ENCODE data around the gene TOP1. TPM values are rescaled to one million over a fixed set of nuclear protein-coding genes. Genes with fewer than 3 reads are reported as not detected.

Gene TOP1
- polyA plus RNA-seq, 1 of the 3 experiments (the other 2 are of a cell fraction) = 11.9 TPM

DNA sequence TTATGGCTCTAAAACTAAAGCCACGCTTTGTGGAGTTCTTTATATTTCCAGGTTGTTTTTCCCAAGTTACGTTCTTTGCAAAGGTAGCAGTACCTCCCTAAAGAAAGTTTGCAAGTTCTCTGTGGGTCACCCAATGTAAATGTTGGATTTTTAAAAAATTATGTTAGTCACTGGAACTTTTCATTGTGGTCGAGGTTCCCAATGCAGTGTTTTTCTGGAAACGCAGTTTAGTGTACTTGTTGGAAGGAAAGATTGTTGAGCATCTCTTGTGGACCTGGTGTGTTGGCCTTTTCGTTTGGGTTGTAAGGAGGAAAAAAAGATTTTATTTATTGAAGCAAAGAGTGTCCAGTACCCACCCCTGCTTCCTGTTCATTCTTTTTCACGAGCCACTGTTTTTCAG is 1.4 kb downstream of the TOP1 start:
- no peak for TF ChIP-seq TAF1 (IDR thresholded peaks at IDR 0.05; ENCODE audit: borderline replicate concordance, low read depth, low read length)
- TF ChIP-seq, protein P1, sequence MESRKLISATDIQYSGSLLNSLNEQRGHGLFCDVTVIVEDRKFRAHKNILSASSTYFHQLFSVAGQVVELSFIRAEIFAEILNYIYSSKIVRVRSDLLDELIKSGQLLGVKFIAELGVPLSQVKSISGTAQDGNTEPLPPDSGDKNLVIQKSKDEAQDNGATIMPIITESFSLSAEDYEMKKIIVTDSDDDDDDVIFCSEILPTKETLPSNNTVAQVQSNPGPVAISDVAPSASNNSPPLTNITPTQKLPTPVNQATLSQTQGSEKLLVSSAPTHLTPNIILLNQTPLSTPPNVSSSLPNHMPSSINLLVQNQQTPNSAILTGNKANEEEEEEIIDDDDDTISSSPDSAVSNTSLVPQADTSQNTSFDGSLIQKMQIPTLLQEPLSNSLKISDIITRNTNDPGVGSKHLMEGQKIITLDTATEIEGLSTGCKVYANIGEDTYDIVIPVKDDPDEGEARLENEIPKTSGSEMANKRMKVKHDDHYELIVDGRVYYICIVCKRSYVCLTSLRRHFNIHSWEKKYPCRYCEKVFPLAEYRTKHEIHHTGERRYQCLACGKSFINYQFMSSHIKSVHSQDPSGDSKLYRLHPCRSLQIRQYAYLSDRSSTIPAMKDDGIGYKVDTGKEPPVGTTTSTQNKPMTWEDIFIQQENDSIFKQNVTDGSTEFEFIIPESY (IDR thresholded peaks at IDR 0.05; ENCODE audit: borderline replicate concordance, low read depth) = no peak
- TF ChIP-seq FOXJ3 (CRISPR knock-in tag; IDR thresholded peaks at IDR 0.05) = no peak
- TF ChIP-seq RFX5 (IDR thresholded peaks at IDR 0.05; ENCODE audit: low read length) = no peak
- TF ChIP-seq, protein P2, sequence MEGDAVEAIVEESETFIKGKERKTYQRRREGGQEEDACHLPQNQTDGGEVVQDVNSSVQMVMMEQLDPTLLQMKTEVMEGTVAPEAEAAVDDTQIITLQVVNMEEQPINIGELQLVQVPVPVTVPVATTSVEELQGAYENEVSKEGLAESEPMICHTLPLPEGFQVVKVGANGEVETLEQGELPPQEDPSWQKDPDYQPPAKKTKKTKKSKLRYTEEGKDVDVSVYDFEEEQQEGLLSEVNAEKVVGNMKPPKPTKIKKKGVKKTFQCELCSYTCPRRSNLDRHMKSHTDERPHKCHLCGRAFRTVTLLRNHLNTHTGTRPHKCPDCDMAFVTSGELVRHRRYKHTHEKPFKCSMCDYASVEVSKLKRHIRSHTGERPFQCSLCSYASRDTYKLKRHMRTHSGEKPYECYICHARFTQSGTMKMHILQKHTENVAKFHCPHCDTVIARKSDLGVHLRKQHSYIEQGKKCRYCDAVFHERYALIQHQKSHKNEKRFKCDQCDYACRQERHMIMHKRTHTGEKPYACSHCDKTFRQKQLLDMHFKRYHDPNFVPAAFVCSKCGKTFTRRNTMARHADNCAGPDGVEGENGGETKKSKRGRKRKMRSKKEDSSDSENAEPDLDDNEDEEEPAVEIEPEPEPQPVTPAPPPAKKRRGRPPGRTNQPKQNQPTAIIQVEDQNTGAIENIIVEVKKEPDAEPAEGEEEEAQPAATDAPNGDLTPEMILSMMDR (IDR thresholded peaks at IDR 0.05) = no peak
- TF ChIP-seq EZH2phosphoT487 (IDR thresholded peaks at IDR 0.05; ENCODE audit: borderline replicate concordance, low read depth) = no peak
- TF ChIP-seq JUND (IDR thresholded peaks at IDR 0.05) = no peak
- TF ChIP-seq TCF12 (IDR thresholded peaks at IDR 0.05) = no peak
- TF ChIP-seq GATA2 (CRISPR knock-in tag; IDR thresholded peaks at IDR 0.05) = no peak
- TF ChIP-seq NFIC (IDR thresholded peaks at IDR 0.05; ENCODE audit: borderline replicate concordance) = no peak
- no peak for TF ChIP-seq RXRA (IDR thresholded peaks at IDR 0.05; ENCODE audit: borderline replicate concordance, low read depth)
- TF ChIP-seq ELF1 (IDR thresholded peaks at IDR 0.05) = no peak
- no peak for TF ChIP-seq YY1 (IDR thresholded peaks at IDR 0.05; ENCODE audit: low read depth)
- TF ChIP-seq FOSL2 (IDR thresholded peaks at IDR 0.05; ENCODE audit: borderline replicate concordance, low read depth) = no peak
- no peak for TF ChIP-seq SMC3 (IDR thresholded peaks at IDR 0.05; ENCODE audit: low read depth, low read length)
- no peak for TF ChIP-seq FOXM1 (IDR thresholded peaks at IDR 0.05; ENCODE audit: low read depth)
- no peak for TF ChIP-seq MXI1 (IDR thresholded peaks at IDR 0.05; ENCODE audit: low read depth, low read length)
- TF ChIP-seq, protein P3, sequence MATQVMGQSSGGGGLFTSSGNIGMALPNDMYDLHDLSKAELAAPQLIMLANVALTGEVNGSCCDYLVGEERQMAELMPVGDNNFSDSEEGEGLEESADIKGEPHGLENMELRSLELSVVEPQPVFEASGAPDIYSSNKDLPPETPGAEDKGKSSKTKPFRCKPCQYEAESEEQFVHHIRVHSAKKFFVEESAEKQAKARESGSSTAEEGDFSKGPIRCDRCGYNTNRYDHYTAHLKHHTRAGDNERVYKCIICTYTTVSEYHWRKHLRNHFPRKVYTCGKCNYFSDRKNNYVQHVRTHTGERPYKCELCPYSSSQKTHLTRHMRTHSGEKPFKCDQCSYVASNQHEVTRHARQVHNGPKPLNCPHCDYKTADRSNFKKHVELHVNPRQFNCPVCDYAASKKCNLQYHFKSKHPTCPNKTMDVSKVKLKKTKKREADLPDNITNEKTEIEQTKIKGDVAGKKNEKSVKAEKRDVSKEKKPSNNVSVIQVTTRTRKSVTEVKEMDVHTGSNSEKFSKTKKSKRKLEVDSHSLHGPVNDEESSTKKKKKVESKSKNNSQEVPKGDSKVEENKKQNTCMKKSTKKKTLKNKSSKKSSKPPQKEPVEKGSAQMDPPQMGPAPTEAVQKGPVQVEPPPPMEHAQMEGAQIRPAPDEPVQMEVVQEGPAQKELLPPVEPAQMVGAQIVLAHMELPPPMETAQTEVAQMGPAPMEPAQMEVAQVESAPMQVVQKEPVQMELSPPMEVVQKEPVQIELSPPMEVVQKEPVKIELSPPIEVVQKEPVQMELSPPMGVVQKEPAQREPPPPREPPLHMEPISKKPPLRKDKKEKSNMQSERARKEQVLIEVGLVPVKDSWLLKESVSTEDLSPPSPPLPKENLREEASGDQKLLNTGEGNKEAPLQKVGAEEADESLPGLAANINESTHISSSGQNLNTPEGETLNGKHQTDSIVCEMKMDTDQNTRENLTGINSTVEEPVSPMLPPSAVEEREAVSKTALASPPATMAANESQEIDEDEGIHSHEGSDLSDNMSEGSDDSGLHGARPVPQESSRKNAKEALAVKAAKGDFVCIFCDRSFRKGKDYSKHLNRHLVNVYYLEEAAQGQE (IDR thresholded peaks at IDR 0.05; ENCODE audit: low read depth, low read length) = no peak
- TF ChIP-seq, protein P4, sequence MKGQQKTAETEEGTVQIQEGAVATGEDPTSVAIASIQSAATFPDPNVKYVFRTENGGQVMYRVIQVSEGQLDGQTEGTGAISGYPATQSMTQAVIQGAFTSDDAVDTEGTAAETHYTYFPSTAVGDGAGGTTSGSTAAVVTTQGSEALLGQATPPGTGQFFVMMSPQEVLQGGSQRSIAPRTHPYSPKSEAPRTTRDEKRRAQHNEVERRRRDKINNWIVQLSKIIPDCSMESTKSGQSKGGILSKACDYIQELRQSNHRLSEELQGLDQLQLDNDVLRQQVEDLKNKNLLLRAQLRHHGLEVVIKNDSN (IDR thresholded peaks at IDR 0.05; ENCODE audit: borderline replicate concordance, low read depth) = no peak
- CTCF ChIA-PET = interaction anchor here (0.7 to 2.0 kb wide), 3 partner anchors 16 to 62 kb away, joined by 3 to 8 read pairs (median 3); no protein-coding TSS in a partner anchor
- H3K27me3 ChIP-seq (ENCODE audit: insufficient read depth) = no peaks in the 10 kb centered on the region
- peak overlapping the region; percentile 81 for H3K4me2 ChIP-seq
- H3K9ac ChIP-seq = peak overlapping the region; percentile 97
- peak overlapping the region; percentile 68 to 99 for H3K4me3 ChIP-seq (ENCODE audit: low read depth in 2 of 2, low read length in 1 of 2)
- 5% methylated on average over 6 of the region's 6 CpGs for WGBS (ENCODE audit: low lambda C conversion rate)
- H3K79me2 ChIP-seq (ENCODE audit: insufficient read depth) = peaks cover 64% of the 10 kb centered on the region
- peaks cover 27 to 40% of the 10 kb centered on the region in 2 experiments; a peak in 3 of 4 replicates for H3K4me1 ChIP-seq (ENCODE audit: control insufficient read depth in 1 of 2, insufficient read depth in 2 of 2, low read depth in 1 of 2, low read length in 1 of 2)
- H3K36me3 ChIP-seq (replicated peaks in 1 of 2; ENCODE audit: control insufficient read depth in 1 of 2, insufficient read depth in 2 of 2, low read length in 1 of 2) = peaks cover 2 to 9% of the 10 kb centered on the region in 2 experiments
- H2AFZ ChIP-seq (ENCODE audit: low read depth) = no peak overlapping the region
- H3K9me2 ChIP-seq = no peaks in the 10 kb centered on the region
- POLR2A ChIA-PET = interaction anchor here (1.5 to 3.6 kb wide), 2 partner anchors 16 to 56 kb away, joined by 4 to 12 read pairs; no protein-coding TSS in a partner anchor
- peak overlapping the region; percentile 79 to 86 for H3K27ac ChIP-seq (ENCODE audit: low read depth in 2 of 2, low read length in 1 of 2)
- no peaks in the 10 kb centered on the region for H3K9me3 ChIP-seq
- peaks cover 47% of the 10 kb centered on the region for H4K20me1 ChIP-seq (ENCODE audit: insufficient read depth)
- DNase-seq = no peak
- H3F3A ChIP-seq (replicated peaks; ENCODE audit: insufficient read depth) = no peaks in the 10 kb centered on the region
